ENCODE measurements around the gene STK32C.
"Not testable (repeated sequence)": the region's sequence is repeated elsewhere in the genome, so short reads cannot be mapped to it uniquely, and the experiment has no call there.

Gene STK32C

GRCh38 chr10:132314881-132315280 is 7.1 kb upstream of the STK32C start:
- DNase-seq, result not testable (repeated sequence)

- no peak for DNase-seq
These were observed 6.6 kb upstream of the STK32C start for GRCh38 chr10:132314336-132314735.

- DNase-seq, result no peak
These were observed 6.1 kb upstream of the STK32C start for GRCh38 chr10:132313865-132314264.

- DNase-seq, result no peak
These were observed 5.6 kb upstream of the STK32C start for GRCh38 chr10:132313305-132313704.

GRCh38 chr10:132311338-132311939 is 3.7 kb upstream of the STK32C start:
- DNase-seq, result peak; percentile 70

GRCh38 chr10:132310701-132311337 is 3.1 kb upstream of the STK32C start:
- DNase-seq, result peak; percentile 37

- DNase-seq, result peak; percentile 48
These were observed 2.3 kb upstream of the STK32C start for GRCh38 chr10:132309879-132310591.

- no peak for DNase-seq
These were observed 1.7 kb upstream of the STK32C start for GRCh38 chr10:132309471-132309865.

GRCh38 chr10:132308587-132309470 is 1.1 kb upstream of the STK32C start:
- peak; percentile 54 for DNase-seq

GRCh38 chr10:132306864-132307751 is 642 bp downstream of the STK32C start:
- peak; percentile 69 for DNase-seq

- DNase-seq, result peak; percentile 21
These were observed 1.4 kb downstream of the STK32C start for GRCh38 chr10:132306343-132306685.

- peak; percentile 42 for DNase-seq
These were observed 2.0 kb downstream of the STK32C start for GRCh38 chr10:132305654-132306342.

- DNase-seq, result peak; percentile 25
These were observed 2.8 kb downstream of the STK32C start for GRCh38 chr10:132304756-132305509.

- DNase-seq, result peak; percentile 16
These were observed 4.2 kb downstream of the STK32C start for GRCh38 chr10:132303361-132304115.

- DNase-seq, result peak; percentile 46
These were observed 5.1 kb downstream of the STK32C start for GRCh38 chr10:132302421-132303310.

GRCh38 chr10:132301371-132302330 is 6.1 kb downstream of the STK32C start:
- peak; percentile 30 for DNase-seq

- peak; percentile 47 for DNase-seq
These were observed 7.2 kb downstream of the STK32C start for GRCh38 chr10:132300582-132300981.

Data from islet precursor cell (in vitro differentiated cells).